Measurements from ENCODE around the gene AQP1.

Gene AQP1

GRCh38 chr7:30893357-30893756 lies 18.3 kb upstream of the AQP1 start:
- in situ Hi-C loops (cut with MboI; ENCODE audit: low pct_unique_long_range_greater_than_20kb, low sequenced_read_pairs, unreplicated experiment) = no loop called here
- TF ChIP-seq CTCF (IDR thresholded peaks at IDR 0.05; ENCODE audit: extremely low read depth, insufficient read depth, missing control alignments) = no peak
- no peak for DNase-seq (ENCODE audit: low spot score)

- no peak for DNase-seq (ENCODE audit: low spot score)
- in situ Hi-C loops (cut with MboI; ENCODE audit: low pct_unique_long_range_greater_than_20kb, low sequenced_read_pairs, unreplicated experiment) = no loop called here
- TF ChIP-seq CTCF (IDR thresholded peaks at IDR 0.05; ENCODE audit: extremely low read depth, insufficient read depth, missing control alignments) = no peak
Observed at GRCh38 chr7:30894009-30894408, 17.6 kb upstream of the AQP1 start.

- no peak for DNase-seq (ENCODE audit: low spot score)
- TF ChIP-seq CTCF (IDR thresholded peaks at IDR 0.05; ENCODE audit: extremely low read depth, insufficient read depth, missing control alignments) = no peak
- in situ Hi-C loops (cut with MboI; ENCODE audit: low pct_unique_long_range_greater_than_20kb, low sequenced_read_pairs, unreplicated experiment) = no loop called here
Observed at GRCh38 chr7:30894866-30895605, 16.6 kb upstream of the AQP1 start.

GRCh38 chr7:30896036-30896435 lies 15.6 kb upstream of the AQP1 start:
- DNase-seq (ENCODE audit: low spot score) = no peak
- no peak for TF ChIP-seq CTCF (IDR thresholded peaks at IDR 0.05; ENCODE audit: extremely low read depth, insufficient read depth, missing control alignments)
- in situ Hi-C loops (cut with MboI; ENCODE audit: low pct_unique_long_range_greater_than_20kb, low sequenced_read_pairs, unreplicated experiment) = no loop called here

GRCh38 chr7:30896783-30897637 lies 14.6 kb upstream of the AQP1 start:
- no peak for TF ChIP-seq CTCF (IDR thresholded peaks at IDR 0.05; ENCODE audit: extremely low read depth, insufficient read depth, missing control alignments)
- DNase-seq (ENCODE audit: low spot score) = no peak
- in situ Hi-C loops (cut with MboI; ENCODE audit: low pct_unique_long_range_greater_than_20kb, low sequenced_read_pairs, unreplicated experiment) = no loop called here

GRCh38 chr7:30897770-30898169 lies 13.9 kb upstream of the AQP1 start:
- in situ Hi-C loops (cut with MboI; ENCODE audit: low pct_unique_long_range_greater_than_20kb, low sequenced_read_pairs, unreplicated experiment) = no loop called here
- DNase-seq (ENCODE audit: low spot score) = no peak

More at GRCh38 chr7:30897770-30898169, 13.9 kb upstream of the AQP1 start:
- no peak for TF ChIP-seq CTCF (IDR thresholded peaks at IDR 0.05; ENCODE audit: extremely low read depth, insufficient read depth, missing control alignments)

All from GM13977 (cell line).